ENCODE results near the gene DPH7. TPM values are rescaled to one million over a fixed set of nuclear protein-coding genes. Genes with fewer than 3 reads are reported as not detected.

DPH7 gene
- total and polyA plus RNA-seq, 2 of the 8 experiments (the other 6 are each of a cell fraction or from before 2014, with no cell fraction given) = 44.6 to 45.5 TPM

DNA sequence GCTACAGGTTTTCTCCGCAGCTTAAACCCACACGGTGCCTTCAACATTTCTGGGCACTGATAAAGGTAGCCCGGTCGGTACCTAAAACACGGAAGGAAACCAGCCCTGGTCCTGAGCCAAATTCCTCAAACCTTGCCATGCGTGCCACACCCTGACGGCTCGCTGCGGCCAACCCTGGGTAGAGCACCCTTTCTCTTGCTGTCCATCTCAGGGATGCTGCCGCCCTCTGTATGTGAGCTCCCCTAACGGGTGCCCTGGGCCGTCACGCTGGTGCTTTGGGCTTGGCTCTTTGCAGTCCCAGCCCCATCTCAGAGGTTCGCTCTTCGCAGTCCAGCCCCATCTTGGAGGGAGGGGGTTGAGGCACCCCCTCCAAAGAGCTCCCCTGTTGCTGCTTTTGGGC is 72.5 kb downstream of the DPH7 start (continued):
- TF ChIP-seq, protein P1, sequence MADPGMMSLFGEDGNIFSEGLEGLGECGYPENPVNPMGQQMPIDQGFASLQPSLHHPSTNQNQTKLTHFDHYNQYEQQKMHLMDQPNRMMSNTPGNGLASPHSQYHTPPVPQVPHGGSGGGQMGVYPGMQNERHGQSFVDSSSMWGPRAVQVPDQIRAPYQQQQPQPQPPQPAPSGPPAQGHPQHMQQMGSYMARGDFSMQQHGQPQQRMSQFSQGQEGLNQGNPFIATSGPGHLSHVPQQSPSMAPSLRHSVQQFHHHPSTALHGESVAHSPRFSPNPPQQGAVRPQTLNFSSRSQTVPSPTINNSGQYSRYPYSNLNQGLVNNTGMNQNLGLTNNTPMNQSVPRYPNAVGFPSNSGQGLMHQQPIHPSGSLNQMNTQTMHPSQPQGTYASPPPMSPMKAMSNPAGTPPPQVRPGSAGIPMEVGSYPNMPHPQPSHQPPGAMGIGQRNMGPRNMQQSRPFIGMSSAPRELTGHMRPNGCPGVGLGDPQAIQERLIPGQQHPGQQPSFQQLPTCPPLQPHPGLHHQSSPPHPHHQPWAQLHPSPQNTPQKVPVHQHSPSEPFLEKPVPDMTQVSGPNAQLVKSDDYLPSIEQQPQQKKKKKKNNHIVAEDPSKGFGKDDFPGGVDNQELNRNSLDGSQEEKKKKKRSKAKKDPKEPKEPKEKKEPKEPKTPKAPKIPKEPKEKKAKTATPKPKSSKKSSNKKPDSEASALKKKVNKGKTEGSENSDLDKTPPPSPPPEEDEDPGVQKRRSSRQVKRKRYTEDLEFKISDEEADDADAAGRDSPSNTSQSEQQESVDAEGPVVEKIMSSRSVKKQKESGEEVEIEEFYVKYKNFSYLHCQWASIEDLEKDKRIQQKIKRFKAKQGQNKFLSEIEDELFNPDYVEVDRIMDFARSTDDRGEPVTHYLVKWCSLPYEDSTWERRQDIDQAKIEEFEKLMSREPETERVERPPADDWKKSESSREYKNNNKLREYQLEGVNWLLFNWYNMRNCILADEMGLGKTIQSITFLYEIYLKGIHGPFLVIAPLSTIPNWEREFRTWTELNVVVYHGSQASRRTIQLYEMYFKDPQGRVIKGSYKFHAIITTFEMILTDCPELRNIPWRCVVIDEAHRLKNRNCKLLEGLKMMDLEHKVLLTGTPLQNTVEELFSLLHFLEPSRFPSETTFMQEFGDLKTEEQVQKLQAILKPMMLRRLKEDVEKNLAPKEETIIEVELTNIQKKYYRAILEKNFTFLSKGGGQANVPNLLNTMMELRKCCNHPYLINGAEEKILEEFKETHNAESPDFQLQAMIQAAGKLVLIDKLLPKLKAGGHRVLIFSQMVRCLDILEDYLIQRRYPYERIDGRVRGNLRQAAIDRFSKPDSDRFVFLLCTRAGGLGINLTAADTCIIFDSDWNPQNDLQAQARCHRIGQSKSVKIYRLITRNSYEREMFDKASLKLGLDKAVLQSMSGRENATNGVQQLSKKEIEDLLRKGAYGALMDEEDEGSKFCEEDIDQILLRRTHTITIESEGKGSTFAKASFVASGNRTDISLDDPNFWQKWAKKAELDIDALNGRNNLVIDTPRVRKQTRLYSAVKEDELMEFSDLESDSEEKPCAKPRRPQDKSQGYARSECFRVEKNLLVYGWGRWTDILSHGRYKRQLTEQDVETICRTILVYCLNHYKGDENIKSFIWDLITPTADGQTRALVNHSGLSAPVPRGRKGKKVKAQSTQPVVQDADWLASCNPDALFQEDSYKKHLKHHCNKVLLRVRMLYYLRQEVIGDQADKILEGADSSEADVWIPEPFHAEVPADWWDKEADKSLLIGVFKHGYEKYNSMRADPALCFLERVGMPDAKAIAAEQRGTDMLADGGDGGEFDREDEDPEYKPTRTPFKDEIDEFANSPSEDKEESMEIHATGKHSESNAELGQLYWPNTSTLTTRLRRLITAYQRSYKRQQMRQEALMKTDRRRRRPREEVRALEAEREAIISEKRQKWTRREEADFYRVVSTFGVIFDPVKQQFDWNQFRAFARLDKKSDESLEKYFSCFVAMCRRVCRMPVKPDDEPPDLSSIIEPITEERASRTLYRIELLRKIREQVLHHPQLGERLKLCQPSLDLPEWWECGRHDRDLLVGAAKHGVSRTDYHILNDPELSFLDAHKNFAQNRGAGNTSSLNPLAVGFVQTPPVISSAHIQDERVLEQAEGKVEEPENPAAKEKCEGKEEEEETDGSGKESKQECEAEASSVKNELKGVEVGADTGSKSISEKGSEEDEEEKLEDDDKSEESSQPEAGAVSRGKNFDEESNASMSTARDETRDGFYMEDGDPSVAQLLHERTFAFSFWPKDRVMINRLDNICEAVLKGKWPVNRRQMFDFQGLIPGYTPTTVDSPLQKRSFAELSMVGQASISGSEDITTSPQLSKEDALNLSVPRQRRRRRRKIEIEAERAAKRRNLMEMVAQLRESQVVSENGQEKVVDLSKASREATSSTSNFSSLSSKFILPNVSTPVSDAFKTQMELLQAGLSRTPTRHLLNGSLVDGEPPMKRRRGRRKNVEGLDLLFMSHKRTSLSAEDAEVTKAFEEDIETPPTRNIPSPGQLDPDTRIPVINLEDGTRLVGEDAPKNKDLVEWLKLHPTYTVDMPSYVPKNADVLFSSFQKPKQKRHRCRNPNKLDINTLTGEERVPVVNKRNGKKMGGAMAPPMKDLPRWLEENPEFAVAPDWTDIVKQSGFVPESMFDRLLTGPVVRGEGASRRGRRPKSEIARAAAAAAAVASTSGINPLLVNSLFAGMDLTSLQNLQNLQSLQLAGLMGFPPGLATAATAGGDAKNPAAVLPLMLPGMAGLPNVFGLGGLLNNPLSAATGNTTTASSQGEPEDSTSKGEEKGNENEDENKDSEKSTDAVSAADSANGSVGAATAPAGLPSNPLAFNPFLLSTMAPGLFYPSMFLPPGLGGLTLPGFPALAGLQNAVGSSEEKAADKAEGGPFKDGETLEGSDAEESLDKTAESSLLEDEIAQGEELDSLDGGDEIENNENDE (IDR thresholded peaks at IDR 0.05; ENCODE audit: insufficient replicate concordance, low read length) = no peak
- TF ChIP-seq SP2 (IDR thresholded peaks at IDR 0.05; ENCODE audit: low read length) (no peak), CEBPB (IDR thresholded peaks at IDR 0.05; ENCODE audit: low read depth, low read length) (no peak), BCL11A (IDR thresholded peaks at IDR 0.05; ENCODE audit: low read depth in 2 of 2, low read length in 2 of 2) (no peak), SIN3A (conservative IDR thresholded peaks at IDR 0.05 in 1 of 2, IDR thresholded peaks at IDR 0.05 in 1 of 2; ENCODE audit: low read depth in 1 of 2, low read length in 2 of 2) (no peak), RFX5 (IDR thresholded peaks at IDR 0.05; ENCODE audit: borderline replicate concordance, low read depth, low read length) (no peak), GABPA (IDR thresholded peaks at IDR 0.05; ENCODE audit: borderline replicate concordance, insufficient read depth, low read length) (no peak), ASH2L (IDR thresholded peaks at IDR 0.05; ENCODE audit: low read length) (no peak), NANOG (IDR thresholded peaks at IDR 0.05; ENCODE audit: insufficient read depth, low read depth, low read length, poor library complexity, severe bottlenecking) (no peak), PHF8 (conservative IDR thresholded peaks at IDR 0.05; ENCODE audit: low read depth, low read length) (no peak), HDAC2 (IDR thresholded peaks at IDR 0.05; ENCODE audit: borderline replicate concordance in 1 of 2, low read depth in 2 of 2, low read length in 2 of 2) (no peak)
